WTC11 (cell line): ENCODE results near the gene TSC22D4.

Experiments used
- CBFB ChIP-seq: sonication (generic); formaldehyde crosslinking; IDR thresholded peaks from 2 replicates; pipeline ENCODE4 v1.8.1; 2022; ENCODE audit warnings: mild to moderate bottlenecking, low read depth, missing genetic modification reagents
- CTCF ChIP-seq: fragments of 200-600 bp; IDR thresholded peaks from 2 replicates; pipeline ENCODE4 v1.8.0; 2022; ENCODE audit warnings: antibody characterized with exemption
- ELF4 ChIP-seq: sonication (generic); formaldehyde crosslinking; IDR thresholded peaks from 2 replicates; pipeline ENCODE4 v1.8.1; 2022; ENCODE audit warnings: low read depth, mild to moderate bottlenecking, moderate library complexity, missing genetic modification reagents
- MYBL2 ChIP-seq: sonication (generic); formaldehyde crosslinking; IDR thresholded peaks from 2 replicates; pipeline ENCODE4 v1.8.1; 2023; ENCODE audit warnings: mild to moderate bottlenecking, moderate library complexity, missing genetic modification reagents
- NR2C2 ChIP-seq: sonication (generic); formaldehyde crosslinking; IDR thresholded peaks from 2 replicates; pipeline ENCODE4 v1.8.0; 2022; ENCODE audit warnings: mild to moderate bottlenecking, missing genetic modification reagents
- SMAD4 ChIP-seq: sonication (generic); formaldehyde crosslinking; IDR thresholded peaks from 2 replicates; pipeline ENCODE4 v1.8.0; 2022; ENCODE audit warnings: mild to moderate bottlenecking, missing genetic modification reagents
- STAT6 ChIP-seq: sonication (generic); formaldehyde crosslinking; conservative IDR thresholded peaks from 2 replicates; pipeline ENCODE4 v1.8.1; 2023; ENCODE audit warnings: mild to moderate bottlenecking, low read depth, missing genetic modification reagents, moderate library complexity
- TF ChIP-seq, protein P1 (sequence below): sonication (generic); formaldehyde crosslinking; IDR thresholded peaks from 2 replicates; pipeline ENCODE4 v1.8.0; 2022; ENCODE audit warnings: mild to moderate bottlenecking, missing genetic modification reagents
- TF ChIP-seq, protein P2 (sequence below): sonication (generic); formaldehyde crosslinking; IDR thresholded peaks from 2 replicates; pipeline ENCODE4 v1.8.1; 2022; ENCODE audit warnings: low read depth, missing genetic modification reagents, borderline replicate concordance
- TF ChIP-seq, protein P3 (sequence below): sonication (generic); formaldehyde crosslinking; IDR thresholded peaks from 2 replicates; pipeline ENCODE4 v1.8.0; 2022; ENCODE audit warnings: mild to moderate bottlenecking, missing genetic modification reagents
- TF ChIP-seq, protein P4 (sequence below): sonication (generic); formaldehyde crosslinking; IDR thresholded peaks from 2 replicates; pipeline ENCODE4 v1.8.1; 2023; ENCODE audit warnings: mild to moderate bottlenecking, moderate library complexity, missing genetic modification reagents

- TF ChIP-seq SMAD4 (CRISPR knock-in tag) (no peak), NR2C2 (no peak; the same call in 1 of the 2 replicates), ELF4 (CRISPR knock-in tag) (peak; percentile 91; the same call in 1 of the 2 replicates), CTCF (no peak), MYBL2 (no peak), STAT6 (CRISPR knock-in tag) (no peak), CBFB (CRISPR knock-in tag) (no peak)
- TF ChIP-seq, protein P1, sequence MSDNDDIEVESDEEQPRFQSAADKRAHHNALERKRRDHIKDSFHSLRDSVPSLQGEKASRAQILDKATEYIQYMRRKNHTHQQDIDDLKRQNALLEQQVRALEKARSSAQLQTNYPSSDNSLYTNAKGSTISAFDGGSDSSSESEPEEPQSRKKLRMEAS (CRISPR knock-in tag): no peak
- TF ChIP-seq, protein P2, sequence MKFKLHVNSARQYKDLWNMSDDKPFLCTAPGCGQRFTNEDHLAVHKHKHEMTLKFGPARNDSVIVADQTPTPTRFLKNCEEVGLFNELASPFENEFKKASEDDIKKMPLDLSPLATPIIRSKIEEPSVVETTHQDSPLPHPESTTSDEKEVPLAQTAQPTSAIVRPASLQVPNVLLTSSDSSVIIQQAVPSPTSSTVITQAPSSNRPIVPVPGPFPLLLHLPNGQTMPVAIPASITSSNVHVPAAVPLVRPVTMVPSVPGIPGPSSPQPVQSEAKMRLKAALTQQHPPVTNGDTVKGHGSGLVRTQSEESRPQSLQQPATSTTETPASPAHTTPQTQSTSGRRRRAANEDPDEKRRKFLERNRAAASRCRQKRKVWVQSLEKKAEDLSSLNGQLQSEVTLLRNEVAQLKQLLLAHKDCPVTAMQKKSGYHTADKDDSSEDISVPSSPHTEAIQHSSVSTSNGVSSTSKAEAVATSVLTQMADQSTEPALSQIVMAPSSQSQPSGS (CRISPR knock-in tag): no peak
- TF ChIP-seq, protein P3, sequence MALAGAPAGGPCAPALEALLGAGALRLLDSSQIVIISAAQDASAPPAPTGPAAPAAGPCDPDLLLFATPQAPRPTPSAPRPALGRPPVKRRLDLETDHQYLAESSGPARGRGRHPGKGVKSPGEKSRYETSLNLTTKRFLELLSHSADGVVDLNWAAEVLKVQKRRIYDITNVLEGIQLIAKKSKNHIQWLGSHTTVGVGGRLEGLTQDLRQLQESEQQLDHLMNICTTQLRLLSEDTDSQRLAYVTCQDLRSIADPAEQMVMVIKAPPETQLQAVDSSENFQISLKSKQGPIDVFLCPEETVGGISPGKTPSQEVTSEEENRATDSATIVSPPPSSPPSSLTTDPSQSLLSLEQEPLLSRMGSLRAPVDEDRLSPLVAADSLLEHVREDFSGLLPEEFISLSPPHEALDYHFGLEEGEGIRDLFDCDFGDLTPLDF (CRISPR knock-in tag): no peak
- TF ChIP-seq, protein P4, sequence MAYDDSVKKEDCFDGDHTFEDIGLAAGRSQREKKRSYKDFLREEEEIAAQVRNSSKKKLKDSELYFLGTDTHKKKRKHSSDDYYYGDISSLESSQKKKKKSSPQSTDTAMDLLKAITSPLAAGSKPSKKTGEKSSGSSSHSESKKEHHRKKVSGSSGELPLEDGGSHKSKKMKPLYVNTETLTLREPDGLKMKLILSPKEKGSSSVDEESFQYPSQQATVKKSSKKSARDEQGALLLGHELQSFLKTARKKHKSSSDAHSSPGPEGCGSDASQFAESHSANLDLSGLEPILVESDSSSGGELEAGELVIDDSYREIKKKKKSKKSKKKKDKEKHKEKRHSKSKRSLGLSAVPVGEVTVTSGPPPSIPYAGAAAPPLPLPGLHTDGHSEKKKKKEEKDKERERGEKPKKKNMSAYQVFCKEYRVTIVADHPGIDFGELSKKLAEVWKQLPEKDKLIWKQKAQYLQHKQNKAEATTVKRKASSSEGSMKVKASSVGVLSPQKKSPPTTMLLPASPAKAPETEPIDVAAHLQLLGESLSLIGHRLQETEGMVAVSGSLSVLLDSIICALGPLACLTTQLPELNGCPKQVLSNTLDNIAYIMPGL (CRISPR knock-in tag): no peak
Observed at GRCh38 chr7:100427762-100428198, 51.2 kb downstream of the TSC22D4 start.
